BE2C (cell line): ENCODE data around the gene PI4K2B.
"Not testable (repeated sequence)": the region's sequence is repeated elsewhere in the genome, so short reads cannot be mapped to it uniquely, and the experiment has no call there.

Experiments
- DNase-seq: peaks from one replicate; pipeline ENCODE4 v3.0.0-alpha.2; 2020
- H3K27me3 ChIP-seq: fragments of 250-450 bp; sonication (Bioruptor Pico); 2 replicates; pipeline ENCODE4 v1.5.1; 2020; ENCODE audit warnings: mild to moderate bottlenecking
- H3K36me3 ChIP-seq: fragments of 250-450 bp; sonication (Bioruptor Pico); 2 replicates; pipeline ENCODE4 v1.5.1; 2020; ENCODE audit warnings: mild to moderate bottlenecking
- H3K4me1 ChIP-seq: fragments of 250-450 bp; sonication (Bioruptor Pico); 2 replicates; pipeline ENCODE4 v1.5.1; 2020
- H3K4me3 ChIP-seq: 2 replicates; pipeline ENCODE4 v1.5.1; 2011; ENCODE audit warnings: low read depth, low read length
- H3K9me3 ChIP-seq: fragments of 250-450 bp; sonication (Bioruptor Pico); 2 replicates; pipeline ENCODE4 v1.5.1; 2020
- CTCF ChIP-seq: IDR thresholded peaks from 2 replicates; pipeline ENCODE4 v1.5.1; 2012; ENCODE audit warnings: mild to moderate bottlenecking, low read depth, low read length

The PI4K2B gene

GRCh38 chr4:25223802-25224375 lies 9.9 kb upstream of the PI4K2B start:
- no peak for TF ChIP-seq CTCF
- Histone ChIP-seq H3K27me3 (no peaks in the 10 kb centered on the region), H3K9me3 (no peaks in the 10 kb centered on the region; the same call in 1 of the 2 replicates), H3K36me3 (no peaks in the 10 kb centered on the region), H3K4me3 (no peak overlapping the region), H3K4me1 (no peaks in the 10 kb centered on the region)
- DNase-seq: peak; percentile 12

GRCh38 chr4:25229804-25230203 lies 4.0 kb upstream of the PI4K2B start:
- no peak for DNase-seq
- no peak for TF ChIP-seq CTCF
- no peaks in the 10 kb centered on the region for H3K4me1 ChIP-seq
- no peaks in the 10 kb centered on the region for H3K36me3 ChIP-seq
- no peaks in the 10 kb centered on the region for H3K27me3 ChIP-seq
- H3K9me3 ChIP-seq: no peaks in the 10 kb centered on the region; the same call in 1 of the 2 replicates
- no peak overlapping the region for H3K4me3 ChIP-seq

GRCh38 chr4:25233194-25233593 lies 639 bp upstream of the PI4K2B start:
- no peak for TF ChIP-seq CTCF
- peak overlapping the region; percentile 42 for H3K4me3 ChIP-seq
- no peaks in the 10 kb centered on the region for H3K36me3 ChIP-seq
- no peak for DNase-seq
- no peaks in the 10 kb centered on the region for H3K9me3 ChIP-seq
- H3K4me1 ChIP-seq: no peaks in the 10 kb centered on the region
- H3K27me3 ChIP-seq: no peaks in the 10 kb centered on the region

- DNase-seq: peak; percentile 47
- Histone ChIP-seq H3K4me1 (no peaks in the 10 kb centered on the region), H3K4me3 (peak overlapping the region; percentile 97), H3K9me3 (no peaks in the 10 kb centered on the region), H3K27me3 (no peaks in the 10 kb centered on the region), H3K36me3 (no peaks in the 10 kb centered on the region)
- peak; percentile 45 for TF ChIP-seq CTCF
These were observed 847 bp downstream of the PI4K2B start for GRCh38 chr4:25234390-25235370.

- TF ChIP-seq CTCF: no peak
These were observed 1.6 kb downstream of the PI4K2B start for GRCh38 chr4:25235401-25235800.

GRCh38 chr4:25236030-25236429 lies 2.2 kb downstream of the PI4K2B start:
- not testable (repeated sequence) for H3K4me1 ChIP-seq, H3K4me3 ChIP-seq, H3K9me3 ChIP-seq

More at GRCh38 chr4:25235401-25235800, 1.6 kb downstream of the PI4K2B start:
- no peaks in the 10 kb centered on the region for H3K36me3 ChIP-seq
- no peaks in the 10 kb centered on the region for H3K27me3 ChIP-seq
- H3K9me3 ChIP-seq: no peaks in the 10 kb centered on the region
- H3K4me1 ChIP-seq: no peaks in the 10 kb centered on the region
- H3K4me3 ChIP-seq: peak overlapping the region; percentile 97
- no peak for DNase-seq

More at GRCh38 chr4:25236030-25236429, 2.2 kb downstream of the PI4K2B start:
- H3K36me3 ChIP-seq, H3K27me3 ChIP-seq, DNase-seq: not testable (repeated sequence)
